Neural progenitor cell (in vitro differentiated cells): ENCODE data around the gene CCT8. TPM values are rescaled to one million over a fixed set of nuclear protein-coding genes. Genes with fewer than 3 reads are reported as not detected.

ENCODE experiments used
- DNase-seq: peaks from one replicate; pipeline ENCODE4 v3.0.0-alpha.2; 2016; ENCODE audit warnings: low spot score
- H2AFZ ChIP-seq: fragments of 200-600 bp; sonication (generic); replicated peaks from 2 replicates; pipeline ENCODE4 v1.6.1; 2016; ENCODE audit warnings: antibody characterized with exemption
- H3F3A ChIP-seq: fragments of 200-600 bp; sonication (generic); 2 replicates; pipeline ENCODE4 v1.6.1; 2016; ENCODE audit warnings: antibody characterized with exemption, low read depth
- H3K27ac ChIP-seq: fragments of 200-600 bp; sonication (generic); 2 replicates; pipeline ENCODE4 v1.5.1; 2016; ENCODE audit warnings: mild to moderate bottlenecking
- H3K27me3 ChIP-seq: fragments of 200-600 bp; sonication (generic); 2 replicates; pipeline ENCODE4 v1.6.1; 2016; ENCODE audit warnings: mild to moderate bottlenecking, moderate library complexity
- H3K36me3 ChIP-seq: fragments of 200-600 bp; sonication (generic); 2 replicates; pipeline ENCODE4 v1.5.1; 2016
- H3K4me1 ChIP-seq: fragments of 200-600 bp; sonication (generic); 2 replicates; pipeline ENCODE4 v1.6.1; 2016; ENCODE audit warnings: mixed run types
- H3K4me2 ChIP-seq: fragments of 200-600 bp; sonication (generic); 2 replicates; pipeline ENCODE4 v1.6.1; 2016
- H3K4me3 ChIP-seq: fragments of 200-600 bp; sonication (generic); 2 replicates; pipeline ENCODE4 v1.5.1; 2016
- H3K79me2 ChIP-seq: fragments of 200-600 bp; sonication (generic); 2 replicates; pipeline ENCODE4 v1.6.1; 2016; ENCODE audit warnings: low read depth
- H3K9ac ChIP-seq: fragments of 200-600 bp; sonication (generic); 2 replicates; pipeline ENCODE4 v1.6.1; 2016
- H3K9me3 ChIP-seq: fragments of 200-600 bp; sonication (generic); 2 replicates; pipeline ENCODE4 v1.5.1; 2016; ENCODE audit warnings: low read depth
- H4K20me1 ChIP-seq: fragments of 200-600 bp; sonication (generic); 2 replicates; pipeline ENCODE4 v1.6.1; 2016; ENCODE audit warnings: low read depth
- H3K27ac Mint-ChIP-seq: 3 replicates; pipeline ENCODE4 v1.8.0; 2021; ENCODE audit warnings: mixed read lengths
- H3K27me3 Mint-ChIP-seq: 2 replicates; pipeline ENCODE4 v1.8.0; 2022; ENCODE audit warnings: low read depth, mild to moderate bottlenecking, inconsistent platforms, moderate library complexity, mixed read lengths; ENCODE audit not compliant: insufficient read depth
- H3K36me3 Mint-ChIP-seq: 3 replicates; pipeline ENCODE4 v1.8.0; 2021; ENCODE audit warnings: mixed read lengths
- H3K4me1 Mint-ChIP-seq: 3 replicates; pipeline ENCODE4 v1.8.0; 2021; ENCODE audit warnings: mixed read lengths
- H3K4me3 Mint-ChIP-seq: 3 replicates; pipeline ENCODE4 v1.8.0; 2021; ENCODE audit warnings: mild to moderate bottlenecking, moderate library complexity, mixed read lengths
- H3K9me3 Mint-ChIP-seq: 3 replicates; pipeline ENCODE4 v1.8.0; 2020; ENCODE audit warnings: mixed read lengths
- EZH2 ChIP-seq: fragments of 200-600 bp; sonication (generic); IDR thresholded peaks from 2 replicates; pipeline ENCODE4 v1.6.1; 2017; ENCODE audit warnings: antibody characterized with exemption, mild to moderate bottlenecking, moderate library complexity
- EZH2phosphoT487 ChIP-seq: fragments of 200-600 bp; sonication (generic); IDR thresholded peaks from 2 replicates; pipeline ENCODE4 v1.6.1; 2017; ENCODE audit warnings: antibody characterized with exemption
- total RNA-seq: library from RNA; depleted of rRNA; stranded (reverse); fragments of >200 nt; gene quantifications from 2 replicates; pipeline ENCODE4 v1.2.3, GENCODE V29; 2015; ENCODE audit warnings: low replicate concordance
- TF ChIP-seq, protein P1 (sequence below): fragments of 200-600 bp; sonication (generic); IDR thresholded peaks from 2 replicates; pipeline ENCODE4 v1.5.1; 2017; ENCODE audit warnings: antibody characterized with exemption, mild to moderate bottlenecking

The CCT8 gene
- total RNA-seq: 433 and 642 TPM in 2 replicates

DNA sequence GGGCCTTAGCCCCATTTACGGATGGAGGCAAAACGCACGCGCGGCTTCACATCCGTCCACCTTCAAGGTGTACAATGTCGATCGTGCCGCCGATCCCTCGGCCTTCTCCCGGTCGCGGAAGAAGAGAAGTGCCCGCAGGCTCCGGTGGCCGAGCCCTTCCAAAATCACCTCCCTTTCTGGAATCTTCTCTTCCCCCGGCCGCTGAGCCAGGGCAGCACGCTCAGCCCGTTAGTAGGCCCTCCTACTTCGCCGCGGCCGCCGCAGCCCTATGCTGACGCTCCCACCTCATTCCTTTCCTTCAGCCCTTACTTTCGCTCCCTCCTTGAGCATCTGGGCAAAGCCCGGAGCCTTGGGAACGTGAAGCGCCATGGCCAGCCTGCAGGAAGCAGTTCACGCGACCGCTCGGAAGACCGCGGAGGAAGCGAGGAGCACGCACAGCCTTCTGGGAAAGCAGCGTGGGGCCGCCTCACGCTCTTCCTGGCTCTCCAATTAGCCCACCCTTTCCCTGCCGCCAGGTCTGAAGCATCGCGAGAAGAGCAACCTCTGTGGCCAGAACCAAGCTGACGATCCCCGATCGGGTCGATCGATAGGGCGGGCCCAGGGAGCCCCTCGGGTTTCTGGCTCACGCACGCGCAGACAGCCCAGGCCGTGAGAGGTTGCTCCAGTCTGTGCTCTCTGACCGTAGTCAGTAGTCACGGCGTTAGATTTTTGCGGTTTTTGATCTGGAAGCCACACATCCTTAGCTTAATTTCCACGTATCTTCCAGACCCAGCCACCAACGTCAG is at the start of gene CCT8:
TSS of gene CCT8 (minus strand) at position 427 of the 785 bp plus-strand sequence. CDS start at position 369, 58 bp downstream.
- H3K4me3 ChIP-seq: peak within 1 kb of the TSS; percentile 92
- H3K27ac ChIP-seq: peak within 1 kb of the TSS; percentile 76
- no peaks in the 10 kb centered on the region for H3K27me3 ChIP-seq
- H4K20me1 ChIP-seq: peaks cover 35% of the 10 kb centered on the region
- peak; percentile 100 for DNase-seq
- H3K79me2 ChIP-seq: peaks cover 51% of the 10 kb centered on the region
- H3K9ac ChIP-seq: peak within 1 kb of the TSS; percentile 98
- H2AFZ ChIP-seq: peak within 1 kb of the TSS; percentile 94
- H3K9me3 Mint-ChIP-seq: no peaks in the 10 kb centered on the region
- H3K4me3 Mint-ChIP-seq: peak within 1 kb of the TSS; percentile 100
- H3K4me1 Mint-ChIP-seq: peaks cover 16% of the 10 kb centered on the region
- H3K36me3 ChIP-seq: peaks cover 17% of the 10 kb centered on the region
- no peaks in the 10 kb centered on the region for H3F3A ChIP-seq
- TF ChIP-seq, protein P1, sequence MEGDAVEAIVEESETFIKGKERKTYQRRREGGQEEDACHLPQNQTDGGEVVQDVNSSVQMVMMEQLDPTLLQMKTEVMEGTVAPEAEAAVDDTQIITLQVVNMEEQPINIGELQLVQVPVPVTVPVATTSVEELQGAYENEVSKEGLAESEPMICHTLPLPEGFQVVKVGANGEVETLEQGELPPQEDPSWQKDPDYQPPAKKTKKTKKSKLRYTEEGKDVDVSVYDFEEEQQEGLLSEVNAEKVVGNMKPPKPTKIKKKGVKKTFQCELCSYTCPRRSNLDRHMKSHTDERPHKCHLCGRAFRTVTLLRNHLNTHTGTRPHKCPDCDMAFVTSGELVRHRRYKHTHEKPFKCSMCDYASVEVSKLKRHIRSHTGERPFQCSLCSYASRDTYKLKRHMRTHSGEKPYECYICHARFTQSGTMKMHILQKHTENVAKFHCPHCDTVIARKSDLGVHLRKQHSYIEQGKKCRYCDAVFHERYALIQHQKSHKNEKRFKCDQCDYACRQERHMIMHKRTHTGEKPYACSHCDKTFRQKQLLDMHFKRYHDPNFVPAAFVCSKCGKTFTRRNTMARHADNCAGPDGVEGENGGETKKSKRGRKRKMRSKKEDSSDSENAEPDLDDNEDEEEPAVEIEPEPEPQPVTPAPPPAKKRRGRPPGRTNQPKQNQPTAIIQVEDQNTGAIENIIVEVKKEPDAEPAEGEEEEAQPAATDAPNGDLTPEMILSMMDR: no peak
- TF ChIP-seq EZH2phosphoT487 (no peak), EZH2 (no peak)
- peaks cover 3% of the 10 kb centered on the region for H3K36me3 Mint-ChIP-seq
- peaks cover 2% of the 10 kb centered on the region for H3K27me3 Mint-ChIP-seq
- no peaks in the 10 kb centered on the region for H3K9me3 ChIP-seq
- peaks cover 21% of the 10 kb centered on the region for H3K4me1 ChIP-seq
- peak within 1 kb of the TSS; percentile 99 for H3K4me2 ChIP-seq
- peak within 1 kb of the TSS; percentile 100 for H3K27ac Mint-ChIP-seq

DNA sequence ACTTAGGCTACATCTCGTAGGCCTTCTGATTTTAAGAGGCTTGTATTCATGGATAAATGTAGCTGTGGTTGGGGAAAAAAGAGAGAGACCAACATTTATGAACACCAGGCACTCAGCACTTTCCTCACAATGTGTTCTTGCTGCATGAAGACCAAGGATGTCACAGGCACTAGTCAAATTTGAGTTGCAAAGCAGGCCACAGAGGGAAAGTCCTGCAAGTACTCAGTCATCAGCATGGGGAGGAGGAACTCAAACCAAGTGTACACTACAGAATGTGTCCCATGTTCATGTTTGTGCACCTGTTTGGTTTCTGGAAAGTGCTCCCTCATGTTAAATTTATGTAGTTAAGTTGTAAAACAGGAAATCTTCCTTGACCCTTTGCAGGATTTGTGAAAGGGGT is 48.3 kb upstream of the CCT8 start:
- H4K20me1 ChIP-seq: no peaks in the 10 kb centered on the region
- H3K27me3 ChIP-seq: no peaks in the 10 kb centered on the region
- H3K9ac ChIP-seq: no peak overlapping the region
- H3F3A ChIP-seq: no peaks in the 10 kb centered on the region
- H3K79me2 ChIP-seq: no peaks in the 10 kb centered on the region
- Mint-ChIP-seq H3K9me3 (no peaks in the 10 kb centered on the region), H3K4me3 (no peak overlapping the region), H3K36me3 (no peaks in the 10 kb centered on the region), H3K27me3 (peaks cover 6% of the 10 kb centered on the region), H3K4me1 (peaks cover 4% of the 10 kb centered on the region), H3K27ac (no peak overlapping the region)
- no peaks in the 10 kb centered on the region for H3K36me3 ChIP-seq
- TF ChIP-seq EZH2 (no peak), EZH2phosphoT487 (no peak)
- TF ChIP-seq, protein P1: no peak
- DNase-seq: no peak
- no peaks in the 10 kb centered on the region for H3K4me1 ChIP-seq
- H3K27ac ChIP-seq: no peak overlapping the region
- H3K4me3 ChIP-seq: no peak overlapping the region
- no peak overlapping the region for H3K4me2 ChIP-seq
- no peak overlapping the region for H2AFZ ChIP-seq
- H3K9me3 ChIP-seq: no peaks in the 10 kb centered on the region

DNA sequence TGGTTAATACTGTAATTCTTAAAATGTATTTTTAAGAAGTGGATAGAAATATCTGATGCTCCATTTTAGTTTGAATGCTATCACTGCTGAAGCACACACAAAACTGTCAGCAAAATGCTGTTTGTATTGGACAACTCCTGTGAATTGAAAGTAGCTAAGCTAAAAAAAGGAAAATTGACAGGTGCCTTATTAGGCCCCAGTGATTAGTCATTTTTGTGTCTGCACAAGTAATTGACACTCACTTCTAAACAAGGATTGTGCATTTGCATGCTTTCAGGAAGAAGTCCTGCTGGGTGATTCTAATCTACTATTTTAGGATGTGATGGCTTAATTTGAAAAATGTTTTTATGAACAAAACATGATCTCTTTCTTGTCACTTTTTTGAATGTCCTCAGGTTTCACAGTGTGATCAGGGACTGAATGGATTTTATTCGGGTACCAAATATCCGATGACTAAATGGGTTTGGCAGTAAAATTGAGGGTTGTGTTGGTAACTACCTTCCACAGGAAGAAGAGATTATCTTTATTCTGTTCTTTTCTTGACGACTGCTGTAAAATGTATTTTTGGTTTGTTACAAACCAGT is 44.0 kb upstream of the CCT8 start:
- TF ChIP-seq EZH2phosphoT487 (no peak), EZH2 (no peak)
- TF ChIP-seq, protein P1: no peak
- Histone ChIP-seq H3K79me2 (no peaks in the 10 kb centered on the region), H3K9me3 (no peaks in the 10 kb centered on the region), H3K4me1 (peaks cover 9% of the 10 kb centered on the region), H4K20me1 (no peaks in the 10 kb centered on the region), H3K4me3 (no peak overlapping the region), H3K9ac (no peak overlapping the region), H3K4me2 (no peak overlapping the region), H3F3A (no peaks in the 10 kb centered on the region), H3K27me3 (no peaks in the 10 kb centered on the region), H3K27ac (no peak overlapping the region), H3K36me3 (no peaks in the 10 kb centered on the region), H2AFZ (no peak overlapping the region)
- Mint-ChIP-seq H3K4me1 (peaks cover 15% of the 10 kb centered on the region), H3K9me3 (no peaks in the 10 kb centered on the region), H3K27me3 (peaks cover 4% of the 10 kb centered on the region), H3K27ac (no peak overlapping the region), H3K4me3 (no peak overlapping the region), H3K36me3 (no peaks in the 10 kb centered on the region)
- DNase-seq: no peak
